Measurements from ENCODE around the gene HSP90B1.

The HSP90B1 gene

GRCh38 chr12:103930034-103930786, at the start of gene HSP90B1:
HSP90B1 (plus strand) TSS chr12:103930410; CDS start chr12:103930516, 106 bp downstream.
- peak; percentile 99 to 100 for DNase-seq

GRCh38 chr12:103881261-103881660, 48.9 kb upstream of the HSP90B1 start:
- DNase-seq = no peak

- DNase-seq = no peak
Measured at GRCh38 chr12:103882861-103883596, 47.2 kb upstream of the HSP90B1 start.

- DNase-seq = no peak
Measured at GRCh38 chr12:103883908-103884307, 46.3 kb upstream of the HSP90B1 start.

GRCh38 chr12:103884316-103884715, 45.9 kb upstream of the HSP90B1 start:
- peak; percentile 29 to 30 for DNase-seq

- DNase-seq = no peak
Measured at GRCh38 chr12:103886195-103886797, 43.9 kb upstream of the HSP90B1 start.

- DNase-seq = no peak
Measured at GRCh38 chr12:103887738-103888137, 42.5 kb upstream of the HSP90B1 start.

- no peak for DNase-seq
Measured at GRCh38 chr12:103897316-103897715, 32.9 kb upstream of the HSP90B1 start.

- peak; percentile 7 to 8 for DNase-seq
Measured at GRCh38 chr12:103901518-103902173, 28.6 kb upstream of the HSP90B1 start.

- DNase-seq = no peak
Measured at GRCh38 chr12:103903993-103904392, 26.2 kb upstream of the HSP90B1 start.

GRCh38 chr12:103905730-103906349, 24.4 kb upstream of the HSP90B1 start:
- no peak for DNase-seq

- DNase-seq = no peak
Measured at GRCh38 chr12:103908246-103908541, 22.0 kb upstream of the HSP90B1 start.

GRCh38 chr12:103908877-103909276, 21.3 kb upstream of the HSP90B1 start:
- no peak for DNase-seq

GRCh38 chr12:103909811-103910210, 20.4 kb upstream of the HSP90B1 start:
- no peak for DNase-seq

- DNase-seq = no peak
Measured at GRCh38 chr12:103912069-103912468, 18.1 kb upstream of the HSP90B1 start.

- DNase-seq = no peak
Measured at GRCh38 chr12:103913100-103913499, 17.1 kb upstream of the HSP90B1 start.

GRCh38 chr12:103915306-103915705, 14.9 kb upstream of the HSP90B1 start:
- no peak for DNase-seq

- no peak for DNase-seq
Measured at GRCh38 chr12:103917873-103918272, 12.3 kb upstream of the HSP90B1 start.

GRCh38 chr12:103924761-103925641, 5.2 kb upstream of the HSP90B1 start:
- DNase-seq = peak in 1 of 2 experiments; percentile 21

- peak; percentile 7 to 21 for DNase-seq
Measured at GRCh38 chr12:103928682-103929045, 1.5 kb upstream of the HSP90B1 start.

- peak; percentile 77 to 78 for DNase-seq
Measured at GRCh38 chr12:103929046-103929783, 995 bp upstream of the HSP90B1 start.

GRCh38 chr12:103929784-103930033, 501 bp upstream of the HSP90B1 start:
- no peak for DNase-seq
